ENCODE results near the gene GTPBP1. TPM values are rescaled to one million over a fixed set of nuclear protein-coding genes. Genes with fewer than 3 reads are reported as not detected.

The GTPBP1 gene
- total RNA-seq, 1 experiment from 2014 or later, result 108 TPM

GRCh38 chr22:38694049-38694448, 11.7 kb upstream of the GTPBP1 start:
- Histone ChIP-seq H4K20me1 (ENCODE audit: control insufficient read depth, insufficient read depth, insufficient read length) (no peaks in the 10 kb centered on the region), H3K27ac (ENCODE audit: insufficient read length, low read depth, low read length) (no peak overlapping the region), H2BK5ac (ENCODE audit: insufficient read length, low read length) (no peak overlapping the region), H2AK5ac (ENCODE audit: insufficient read length, low read length) (no peak overlapping the region), H2BK15ac (ENCODE audit: low read depth, low read length) (no peak overlapping the region), H3T11ph (ENCODE audit: low read length) (no peak overlapping the region), H3K4me2 (ENCODE audit: insufficient read depth, insufficient read length, low read length) (no peak overlapping the region), H3K23ac (ENCODE audit: insufficient read length, low read depth, low read length) (no peak overlapping the region), H3K23me2 (ENCODE audit: insufficient read length, low read depth, low read length, poor library complexity, severe bottlenecking) (no peaks in the 10 kb centered on the region), H3K18ac (ENCODE audit: insufficient read length, low read depth, low read length) (no peak overlapping the region), H2AFZ (ENCODE audit: low read length) (no peak overlapping the region), H3K56ac (ENCODE audit: insufficient read length, low read depth, low read length) (no peak overlapping the region), H3K9ac (ENCODE audit: extremely low read depth, insufficient read length, low read length) (no peak overlapping the region), H3K4ac (ENCODE audit: low read depth, low read length) (no peak overlapping the region), H4K5ac (ENCODE audit: insufficient read length, low read depth, low read length) (no peak overlapping the region), H3K79me2 (ENCODE audit: insufficient read depth, low read length) (peaks cover under 1% of the 10 kb centered on the region; the same call in 1 of the 2 replicates), H3K9me3 (ENCODE audit: control insufficient read depth, low read depth, low read length) (no peaks in the 10 kb centered on the region), H3K14ac (ENCODE audit: insufficient read depth, low read length) (no peak overlapping the region), H2BK12ac (ENCODE audit: insufficient read length, low read depth, low read length) (no peak overlapping the region), H4K8ac (replicated peaks; ENCODE audit: insufficient read length, low read depth, low read length) (no peak overlapping the region), H2BK120ac (ENCODE audit: low read depth, low read length, poor library complexity, severe bottlenecking) (no peak overlapping the region), H4K91ac (ENCODE audit: insufficient read length, low read depth, low read length) (no peak overlapping the region), H3K79me1 (ENCODE audit: insufficient read depth, low read depth, low read length, poor library complexity, severe bottlenecking) (peaks cover 3% of the 10 kb centered on the region), H3K4me1 (ENCODE audit: insufficient read depth, low read length) (peaks cover 2% of the 10 kb centered on the region), H2BK20ac (ENCODE audit: low read depth, low read length, poor library complexity, severe bottlenecking) (no peak overlapping the region), H3K27me3 (ENCODE audit: insufficient read depth, low read length) (no peaks in the 10 kb centered on the region)
- no peak for TF ChIP-seq CTCF (conservative IDR thresholded peaks at IDR 0.05)
- peaks cover 24 to 25% of the 10 kb centered on the region in 2 experiments for H3K4me1 Mint-ChIP-seq
- no peak overlapping the region for H3K4me3 Mint-ChIP-seq
- H3K27ac Mint-ChIP-seq, result no peak overlapping the region
- no peaks in the 10 kb centered on the region for H3K9me3 Mint-ChIP-seq
- H3K36me3 Mint-ChIP-seq (ENCODE audit: insufficient read depth in 1 of 3, low read depth in 3 of 3), result peaks cover 7 to 41% (median 37%) of the 10 kb centered on the region in 3 experiments; a peak in 6 of 7 replicates
- no peak for DNase-seq
- H3K27me3 Mint-ChIP-seq (ENCODE audit: low read depth), result no peaks in the 10 kb centered on the region
- WGBS (ENCODE audit: extremely low coverage, insufficient read length, low lambda C conversion rate), result no CpG with 5 or more reads among the region's 2 CpGs

All from H9 (cell line).